SK-N-SH (cell line): ENCODE measurements around the gene PDE4D. TPM values are rescaled to one million over a fixed set of nuclear protein-coding genes. Genes with fewer than 3 reads are reported as not detected.

Experiments used
- CTCF ChIA-PET: fragments of 300-600, 350-600 bp; formaldehyde crosslinking; extraction: SDS; loops from one replicate; lab custom pipeline; 2021; lab: Yijun Ruan, JAX
- POLR2A ChIA-PET: fragments of 350-600 bp; sonication (Branson Sonifier 250); formaldehyde crosslinking; extraction: SDS; loops from one replicate; lab custom pipeline; 2020; ENCODE audit warnings: antibody characterized with exemption, inconsistent platforms; lab: Yijun Ruan, JAX
- DNase-seq: peaks from one replicate; pipeline ENCODE4 v3.0.0; 2012
- H2AFZ ChIP-seq: fragments of 200-600 bp; sonication (generic); 2 replicates; pipeline ENCODE4 v1.8.1; 2016; ENCODE audit warnings: antibody characterized with exemption, mild to moderate bottlenecking, low read depth
- H3F3A ChIP-seq: fragments of 200-600 bp; sonication (generic); replicated peaks from 2 replicates; pipeline ENCODE3; 2016; ENCODE audit warnings: antibody characterized with exemption, mild to moderate bottlenecking; ENCODE audit not compliant: insufficient read depth
- H3K27ac ChIP-seq, 2 experiments: fragments of 200-500 bp in 1 of 2; fragments of 200-600 bp in 1 of 2; sonication (Bioruptor generic) in 1 of 2; sonication (generic), shearing (Covaris generic) in 1 of 2; 2 replicates each; pipeline versions ENCODE4 v1.5.1 to v1.6.1; 2014 to 2016; ENCODE audit warnings: low read depth in 2 of 2, inconsistent platforms in 1 of 2, low read length in 1 of 2, mild to moderate bottlenecking in 1 of 2, mixed read lengths in 1 of 2
- H3K27me3 ChIP-seq: fragments of 200-600 bp; sonication (generic), shearing (Covaris generic); 2 replicates; pipeline ENCODE4 v1.6.1; 2016; ENCODE audit warnings: mixed run types; ENCODE audit not compliant: insufficient read depth
- H3K36me3 ChIP-seq, 2 experiments: fragments of 200-500 bp in 1 of 2; fragments of 200-600 bp in 1 of 2; sonication (Bioruptor generic) in 1 of 2; sonication (generic) in 1 of 2; replicated peaks in 1 of 2; 2 replicates each; pipeline versions ENCODE3 to v1.5.1; 2014 to 2016; ENCODE audit warnings: low read length in 1 of 2, mild to moderate bottlenecking in 1 of 2; ENCODE audit not compliant: insufficient read depth in 2 of 2, control insufficient read depth in 1 of 2
- H3K4me1 ChIP-seq, 2 experiments: fragments of 200-500 bp in 1 of 2; fragments of 200-600 bp in 1 of 2; sonication (Bioruptor generic) in 1 of 2; sonication (generic), shearing (Covaris generic) in 1 of 2; 2 replicates each; pipeline versions ENCODE4 v1.5.1 to v1.6.1; 2014 to 2016; ENCODE audit warnings: low read depth in 1 of 2, low read length in 1 of 2, mixed run types in 1 of 2; ENCODE audit not compliant: insufficient read depth in 2 of 2, control insufficient read depth in 1 of 2
- H3K4me2 ChIP-seq: fragments of 200-600 bp; sonication (generic), shearing (Covaris generic); 2 replicates; pipeline ENCODE4 v1.6.1; 2017; ENCODE audit warnings: mixed run types
- H3K4me3 ChIP-seq, 2 experiments: fragments of 200-500 bp in 1 of 2; fragments of 200-600 bp in 1 of 2; sonication (Bioruptor generic) in 1 of 2; sonication (generic), shearing (Covaris generic) in 1 of 2; 2 replicates each; pipeline versions ENCODE4 v1.5.1 to v1.8.1; 2014 to 2016; ENCODE audit warnings: low read depth in 2 of 2, inconsistent platforms in 1 of 2, low read length in 1 of 2, mild to moderate bottlenecking in 1 of 2, mixed read lengths in 1 of 2, moderate library complexity in 1 of 2
- H3K79me2 ChIP-seq: fragments of 200-600 bp; sonication (generic); 2 replicates; pipeline ENCODE4 v1.8.1; 2017; ENCODE audit warnings: mild to moderate bottlenecking; ENCODE audit not compliant: insufficient read depth
- H3K9ac ChIP-seq: fragments of 200-600 bp; sonication (generic); 2 replicates; pipeline ENCODE4 v1.6.1; 2017; ENCODE audit warnings: mixed run types
- H3K9me2 ChIP-seq: fragments of 200-600 bp; sonication (generic); 2 replicates; pipeline ENCODE4 v1.6.1; 2017; ENCODE audit warnings: mixed run types
- H3K9me3 ChIP-seq: fragments of 200-600 bp; sonication (generic); 2 replicates; pipeline ENCODE4 v1.6.1; 2017; ENCODE audit warnings: mixed run types, mild to moderate bottlenecking, moderate library complexity
- H4K20me1 ChIP-seq: fragments of 200-600 bp; sonication (generic); 2 replicates; pipeline ENCODE4 v1.6.1; 2017; ENCODE audit warnings: mild to moderate bottlenecking, mixed run types; ENCODE audit not compliant: insufficient read depth
- CHD2 ChIP-seq: fragments of 150-350 bp; IDR thresholded peaks from 2 replicates; pipeline ENCODE4 v1.6.1; 2018; ENCODE audit warnings: low read length; ENCODE audit not compliant: partially characterized antibody
- EP300 ChIP-seq, 2 experiments: IDR thresholded peaks; 2 replicates each; pipeline versions ENCODE4 v1.4.0 to v1.6.1; 2012; ENCODE audit warnings: borderline replicate concordance in 1 of 2, low read depth in 1 of 2, low read length in 1 of 2
- EZH2phosphoT487 ChIP-seq: fragments of 200-600 bp; sonication (generic); IDR thresholded peaks from 2 replicates; pipeline ENCODE4 v1.6.1; 2017; ENCODE audit warnings: low read depth, mixed run types, mild to moderate bottlenecking, antibody characterized with exemption, moderate library complexity, borderline replicate concordance
- FOXJ3 ChIP-seq: sonication (generic); formaldehyde crosslinking; IDR thresholded peaks from 2 replicates; pipeline ENCODE4 v1.5.1; 2020; ENCODE audit warnings: mild to moderate bottlenecking, missing genetic modification reagents
- FOXM1 ChIP-seq: IDR thresholded peaks from 2 replicates; pipeline ENCODE4 v1.4.0; 2012; ENCODE audit warnings: low read depth, mild to moderate bottlenecking
- MEF2A ChIP-seq: IDR thresholded peaks from 2 replicates; pipeline ENCODE4 v1.4.0; 2012; ENCODE audit warnings: low read depth, borderline replicate concordance
- POLR2AphosphoS5 ChIP-seq: IDR thresholded peaks from 2 replicates; pipeline ENCODE4 v1.6.1; 2012; ENCODE audit warnings: low read depth, low read length
- RAD21 ChIP-seq: IDR thresholded peaks from 2 replicates; pipeline ENCODE4 v1.6.1; 2012; ENCODE audit warnings: mild to moderate bottlenecking, low read length
- RFX5 ChIP-seq: IDR thresholded peaks from 2 replicates; pipeline ENCODE4 v1.6.1; 2012; ENCODE audit warnings: mild to moderate bottlenecking, improper control_type of control experiment, low read length
- SMC3 ChIP-seq: IDR thresholded peaks from 2 replicates; pipeline ENCODE4 v1.6.1; 2012; ENCODE audit warnings: low read depth, low read length, improper control_type of control experiment
- WGBS: methylation state at CpG from one replicate; pipeline ENCODE4 v1.1.6; 2017; ENCODE audit warnings: low lambda C conversion rate; 5-methylcytosine and 5-hydroxymethylcytosine counted together
- polyA plus RNA-seq, 3 experiments: library from polyadenylated mRNA; depleted of rRNA; stranded (reverse); fragments of >200 nt; gene quantifications; 2 replicates each; pipeline ENCODE4 v1.2.3, GENCODE V29; 2012
- TF ChIP-seq, protein P1 (sequence below): IDR thresholded peaks from 2 replicates; pipeline ENCODE4 v1.4.0; 2012; ENCODE audit warnings: low read depth
- TF ChIP-seq, protein P2 (sequence below): fragments of 200-600 bp; sonication (generic); IDR thresholded peaks from 2 replicates; pipeline ENCODE4 v1.6.1; 2017; ENCODE audit warnings: antibody characterized with exemption, mild to moderate bottlenecking, moderate library complexity
- TF ChIP-seq, protein P3 (sequence below): fragments of 150-350 bp; IDR thresholded peaks from 2 replicates; pipeline ENCODE4 v1.6.1; 2017; ENCODE audit warnings: antibody characterized with exemption, low read length, low read depth, borderline replicate concordance
- TF ChIP-seq, protein P4 (sequence below): IDR thresholded peaks from 2 replicates; pipeline ENCODE4 v1.6.1; 2012; ENCODE audit warnings: mild to moderate bottlenecking, low read depth, low read length, moderate library complexity

Gene PDE4D
- polyA plus RNA-seq, 1 of the 3 experiments (the other 2 are of a cell fraction) = 2.4 TPM

DNA sequence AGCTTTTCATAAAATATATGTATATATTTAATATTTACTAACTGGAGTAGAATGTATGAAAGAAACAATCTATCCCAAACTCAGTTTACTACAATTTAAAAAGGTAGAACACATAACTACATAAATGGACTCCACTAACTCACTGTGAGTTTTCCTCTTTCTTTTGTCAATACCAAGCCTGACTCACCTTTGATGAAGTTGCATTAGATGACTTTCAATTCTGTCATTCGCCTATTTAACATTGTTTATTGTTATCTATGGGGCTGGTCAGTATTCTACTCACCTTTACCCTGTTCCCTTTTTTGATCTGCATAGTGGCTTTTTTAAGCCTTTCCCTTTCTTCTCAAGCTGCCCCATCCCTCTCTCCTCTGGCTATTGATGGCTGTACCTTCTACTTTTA lies 680.9 kb downstream of the PDE4D start:
- POLR2A ChIA-PET = no interaction called here
- H3F3A ChIP-seq = no peaks in the 10 kb centered on the region
- H3K9ac ChIP-seq = no peak overlapping the region
- H3K9me2 ChIP-seq = no peaks in the 10 kb centered on the region
- H3K79me2 ChIP-seq = no peaks in the 10 kb centered on the region
- CTCF ChIA-PET = interaction anchor here (1.0 to 8.0 kb wide), 7 partner anchors 25 to 454 kb away, joined by 3 to 50 read pairs (median 4); no protein-coding TSS in a partner anchor
- no peak for DNase-seq
- no peaks in the 10 kb centered on the region for H3K27me3 ChIP-seq
- TF ChIP-seq RFX5 (no peak), EP300 (IDR thresholded peaks at IDR 0.05; ENCODE audit: borderline replicate concordance in 1 of 2, low read depth in 1 of 2, low read length in 1 of 2) (no peak), CHD2 (no peak), FOXJ3 (CRISPR knock-in tag) (no peak), SMC3 (no peak), MEF2A (no peak), EZH2phosphoT487 (no peak), FOXM1 (no peak), POLR2AphosphoS5 (no peak), RAD21 (no peak)
- TF ChIP-seq, protein P1, sequence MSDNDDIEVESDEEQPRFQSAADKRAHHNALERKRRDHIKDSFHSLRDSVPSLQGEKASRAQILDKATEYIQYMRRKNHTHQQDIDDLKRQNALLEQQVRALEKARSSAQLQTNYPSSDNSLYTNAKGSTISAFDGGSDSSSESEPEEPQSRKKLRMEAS = no peak
- TF ChIP-seq, protein P2, sequence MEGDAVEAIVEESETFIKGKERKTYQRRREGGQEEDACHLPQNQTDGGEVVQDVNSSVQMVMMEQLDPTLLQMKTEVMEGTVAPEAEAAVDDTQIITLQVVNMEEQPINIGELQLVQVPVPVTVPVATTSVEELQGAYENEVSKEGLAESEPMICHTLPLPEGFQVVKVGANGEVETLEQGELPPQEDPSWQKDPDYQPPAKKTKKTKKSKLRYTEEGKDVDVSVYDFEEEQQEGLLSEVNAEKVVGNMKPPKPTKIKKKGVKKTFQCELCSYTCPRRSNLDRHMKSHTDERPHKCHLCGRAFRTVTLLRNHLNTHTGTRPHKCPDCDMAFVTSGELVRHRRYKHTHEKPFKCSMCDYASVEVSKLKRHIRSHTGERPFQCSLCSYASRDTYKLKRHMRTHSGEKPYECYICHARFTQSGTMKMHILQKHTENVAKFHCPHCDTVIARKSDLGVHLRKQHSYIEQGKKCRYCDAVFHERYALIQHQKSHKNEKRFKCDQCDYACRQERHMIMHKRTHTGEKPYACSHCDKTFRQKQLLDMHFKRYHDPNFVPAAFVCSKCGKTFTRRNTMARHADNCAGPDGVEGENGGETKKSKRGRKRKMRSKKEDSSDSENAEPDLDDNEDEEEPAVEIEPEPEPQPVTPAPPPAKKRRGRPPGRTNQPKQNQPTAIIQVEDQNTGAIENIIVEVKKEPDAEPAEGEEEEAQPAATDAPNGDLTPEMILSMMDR = no peak
- TF ChIP-seq, protein P3, sequence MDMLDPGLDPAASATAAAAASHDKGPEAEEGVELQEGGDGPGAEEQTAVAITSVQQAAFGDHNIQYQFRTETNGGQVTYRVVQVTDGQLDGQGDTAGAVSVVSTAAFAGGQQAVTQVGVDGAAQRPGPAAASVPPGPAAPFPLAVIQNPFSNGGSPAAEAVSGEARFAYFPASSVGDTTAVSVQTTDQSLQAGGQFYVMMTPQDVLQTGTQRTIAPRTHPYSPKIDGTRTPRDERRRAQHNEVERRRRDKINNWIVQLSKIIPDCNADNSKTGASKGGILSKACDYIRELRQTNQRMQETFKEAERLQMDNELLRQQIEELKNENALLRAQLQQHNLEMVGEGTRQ = no peak
- TF ChIP-seq, protein P4, sequence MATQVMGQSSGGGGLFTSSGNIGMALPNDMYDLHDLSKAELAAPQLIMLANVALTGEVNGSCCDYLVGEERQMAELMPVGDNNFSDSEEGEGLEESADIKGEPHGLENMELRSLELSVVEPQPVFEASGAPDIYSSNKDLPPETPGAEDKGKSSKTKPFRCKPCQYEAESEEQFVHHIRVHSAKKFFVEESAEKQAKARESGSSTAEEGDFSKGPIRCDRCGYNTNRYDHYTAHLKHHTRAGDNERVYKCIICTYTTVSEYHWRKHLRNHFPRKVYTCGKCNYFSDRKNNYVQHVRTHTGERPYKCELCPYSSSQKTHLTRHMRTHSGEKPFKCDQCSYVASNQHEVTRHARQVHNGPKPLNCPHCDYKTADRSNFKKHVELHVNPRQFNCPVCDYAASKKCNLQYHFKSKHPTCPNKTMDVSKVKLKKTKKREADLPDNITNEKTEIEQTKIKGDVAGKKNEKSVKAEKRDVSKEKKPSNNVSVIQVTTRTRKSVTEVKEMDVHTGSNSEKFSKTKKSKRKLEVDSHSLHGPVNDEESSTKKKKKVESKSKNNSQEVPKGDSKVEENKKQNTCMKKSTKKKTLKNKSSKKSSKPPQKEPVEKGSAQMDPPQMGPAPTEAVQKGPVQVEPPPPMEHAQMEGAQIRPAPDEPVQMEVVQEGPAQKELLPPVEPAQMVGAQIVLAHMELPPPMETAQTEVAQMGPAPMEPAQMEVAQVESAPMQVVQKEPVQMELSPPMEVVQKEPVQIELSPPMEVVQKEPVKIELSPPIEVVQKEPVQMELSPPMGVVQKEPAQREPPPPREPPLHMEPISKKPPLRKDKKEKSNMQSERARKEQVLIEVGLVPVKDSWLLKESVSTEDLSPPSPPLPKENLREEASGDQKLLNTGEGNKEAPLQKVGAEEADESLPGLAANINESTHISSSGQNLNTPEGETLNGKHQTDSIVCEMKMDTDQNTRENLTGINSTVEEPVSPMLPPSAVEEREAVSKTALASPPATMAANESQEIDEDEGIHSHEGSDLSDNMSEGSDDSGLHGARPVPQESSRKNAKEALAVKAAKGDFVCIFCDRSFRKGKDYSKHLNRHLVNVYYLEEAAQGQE = no peak
- peaks cover 0 to 19% of the 10 kb centered on the region in 2 experiments; a peak in 2 of 4 replicates for H3K4me1 ChIP-seq
- no peaks in the 10 kb centered on the region for H3K9me3 ChIP-seq
- H2AFZ ChIP-seq = no peak overlapping the region
- no peak overlapping the region for H3K27ac ChIP-seq
- no peaks in the 10 kb centered on the region for H4K20me1 ChIP-seq
- H3K4me3 ChIP-seq = no peak overlapping the region
- H3K36me3 ChIP-seq = no peaks in the 10 kb centered on the region
- 89% methylated on average over 1 of the region's 1 CpG for WGBS
- no peak overlapping the region for H3K4me2 ChIP-seq
